ENCODE measurements around the gene CBFA2T2. TPM values are rescaled to one million over a fixed set of nuclear protein-coding genes. Genes with fewer than 3 reads are reported as not detected.
A peak's percentile ranks its signal among the peaks of the same experiment; 100 is the strongest.
"Not testable (repeated sequence)": the region's sequence is repeated elsewhere in the genome, so short reads cannot be mapped to it uniquely, and the experiment has no call there.

Gene CBFA2T2
- total and polyA plus RNA-seq, 4 experiments from 2014 or later = 16.5 to 43.4 (median 33.6) TPM

DNA sequence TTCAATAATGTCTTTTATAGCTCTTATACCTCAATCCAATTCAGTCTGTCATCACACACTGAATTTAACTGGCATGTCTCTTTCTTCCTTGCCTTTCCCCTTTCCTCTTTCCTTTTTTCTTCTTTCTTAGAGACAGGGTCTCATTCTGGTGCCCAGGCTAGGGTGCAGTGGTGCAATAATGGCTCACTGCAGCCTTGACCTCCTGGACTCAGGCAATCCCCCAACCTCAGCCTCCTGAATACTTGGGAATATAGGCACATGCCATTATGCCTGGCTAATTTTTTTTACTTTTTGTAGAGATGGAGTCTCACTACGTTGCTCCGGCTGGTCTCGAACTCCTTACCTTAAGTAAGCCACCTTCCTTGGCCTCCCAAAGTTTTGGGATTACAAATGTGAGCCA lies 65.9 kb downstream of the CBFA2T2 start:
- no peaks in the 10 kb centered on the region for H3K36me3 ChIP-seq (ENCODE audit: insufficient read depth, low read length)
- peak overlapping the region in 6 of 8 donors; percentile 40 to 80 (median 74) for H3K4me3 Mint-ChIP-seq
- POLR2A ChIA-PET (ENCODE audit: partially characterized antibody) = interaction anchor here (1.7 kb wide), 1 partner anchor 66 kb away, joined by 24 read pairs; the partner anchor contains the start of gene CBFA2T2
- H3K27me3 ChIP-seq (ENCODE audit: insufficient read depth, low read length) = no peaks in the 10 kb centered on the region
- no peaks in the 10 kb centered on the region for H3K9me3 ChIP-seq (ENCODE audit: control insufficient read depth in 1 of 2, low read length in 2 of 2)
- H3K27me3 Mint-ChIP-seq = no peaks in the 10 kb centered on the region
- peaks cover 18 to 20% of the 10 kb centered on the region in 2 donors for H3K36me3 Mint-ChIP-seq
- peaks cover 16 to 41% (median 23%) of the 10 kb centered on the region in 4 donors for H3K4me1 Mint-ChIP-seq
- no peaks in the 10 kb centered on the region for H3K9me3 Mint-ChIP-seq
- peak overlapping the region; percentile 91 to 99 (median 97) for H3K27ac Mint-ChIP-seq
- peak overlapping the region; percentile 76 for H3K27ac ChIP-seq (ENCODE audit: low read depth, low read length)
- intact Hi-C loops (cut with micrococcal nuclease) = loop anchor here (1.0 to 5.0 kb wide), 6 partner anchors 66 to 962 kb away; partner anchors contain the start of genes ACTL10, CHMP4B, DYNLRB1 and E2F1
- no peak overlapping the region for H3K4me3 ChIP-seq (ENCODE audit: low read length in 2 of 2)
- peak in 1 of 5 donors; percentile 11 for DNase-seq
- H3K4me1 ChIP-seq (ENCODE audit: insufficient read depth, low read length) = peaks cover 20% of the 10 kb centered on the region
- CTCF ChIA-PET (ENCODE audit: partially characterized antibody) = interaction anchor here (1.6 kb wide), 1 partner anchor 112 kb away, joined by 7 read pairs; no protein-coding TSS in a partner anchor

DNA sequence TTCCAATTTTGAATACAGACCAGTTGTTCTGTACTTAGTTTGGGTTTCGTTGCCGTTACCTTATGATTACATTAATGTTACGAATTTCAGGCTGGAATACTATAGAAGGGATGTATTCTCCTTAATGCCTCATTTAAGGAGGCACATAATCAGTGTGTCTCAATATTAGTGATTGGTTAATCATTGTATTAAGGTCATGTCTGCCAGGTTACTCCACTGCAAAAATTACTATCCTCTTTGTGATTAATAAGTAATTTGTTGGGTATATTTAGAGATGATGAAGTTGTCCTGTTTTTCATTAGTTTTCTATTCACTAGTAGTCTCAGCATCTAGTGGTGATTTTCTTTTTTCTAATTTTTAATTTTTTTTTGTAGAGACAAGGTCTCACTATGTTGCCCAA lies 66.3 kb downstream of the CBFA2T2 start:
- Mint-ChIP-seq H3K4me1 (peaks cover 16 to 41% (median 22%) of the 10 kb centered on the region in 4 donors), H3K9me3 (no peaks in the 10 kb centered on the region), H3K27me3 (no peaks in the 10 kb centered on the region), H3K27ac (peak overlapping the region; percentile 91 to 99 (median 97)), H3K4me3 (peak overlapping the region in 6 of 8 donors; percentile 40 to 80 (median 74)), H3K36me3 (peaks cover 16 to 18% of the 10 kb centered on the region in 2 donors)
- ChIA-PET POLR2A (ENCODE audit: partially characterized antibody) (interaction anchor here (1.7 kb wide), 1 partner anchor 66 kb away, joined by 24 read pairs; the partner anchor contains the start of gene CBFA2T2), CTCF (ENCODE audit: partially characterized antibody) (interaction anchor here (0.9 to 1.6 kb wide), 2 partner anchors 112 kb away, joined by 3 to 7 read pairs; no protein-coding TSS in a partner anchor)
- Histone ChIP-seq H3K36me3 (ENCODE audit: insufficient read depth, low read length) (no peaks in the 10 kb centered on the region), H3K9me3 (ENCODE audit: control insufficient read depth in 1 of 2, low read length in 2 of 2) (no peaks in the 10 kb centered on the region), H3K4me1 (ENCODE audit: insufficient read depth, low read length) (peaks cover 20% of the 10 kb centered on the region), H3K27ac (ENCODE audit: low read depth, low read length) (peak overlapping the region; percentile 76), H3K4me3 (ENCODE audit: low read length in 2 of 2) (no peak overlapping the region), H3K27me3 (ENCODE audit: insufficient read depth, low read length) (no peaks in the 10 kb centered on the region)
- intact Hi-C loops (cut with micrococcal nuclease) = loop anchor here (5.0 kb wide), 1 partner anchor 961 kb away; the partner anchor contains the start of gene DYNLRB1
- DNase-seq = no peak

DNA sequence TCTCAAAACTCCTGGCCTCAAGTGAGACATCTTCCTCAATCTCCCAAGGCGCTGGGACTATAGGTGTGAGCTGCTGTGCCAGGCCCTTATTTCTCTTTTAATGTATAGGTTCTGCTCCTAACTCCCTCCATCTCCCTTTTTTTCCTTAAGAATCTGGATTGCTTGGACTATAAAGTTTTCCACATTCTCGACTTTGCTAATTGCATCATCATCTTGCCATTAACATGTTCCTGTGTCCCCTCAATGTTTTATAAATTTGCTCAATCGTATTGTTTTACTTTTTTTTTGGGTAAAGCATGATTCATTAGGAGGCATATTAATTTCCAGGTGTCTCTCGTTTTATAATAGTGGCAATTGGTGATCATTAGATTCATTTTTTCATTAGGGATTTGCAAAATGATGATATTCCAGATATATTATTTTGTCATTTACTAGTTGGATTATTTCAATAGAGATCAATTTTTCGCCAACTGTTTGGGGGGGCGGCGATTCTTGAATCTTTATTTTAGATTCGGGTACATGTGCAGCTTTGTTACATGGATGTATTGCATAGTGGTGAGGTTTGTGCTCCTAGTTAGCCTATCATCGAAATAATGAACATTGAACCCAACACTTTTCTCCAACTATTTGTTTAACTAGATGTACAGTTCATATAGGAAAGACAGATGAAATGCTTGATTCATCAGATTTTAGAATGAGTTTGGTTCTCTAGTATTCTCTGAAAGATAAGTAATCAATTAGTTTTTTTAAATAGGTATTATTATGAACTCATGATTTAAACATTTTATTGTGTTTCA lies 68.7 kb downstream of the CBFA2T2 start:
- H3K4me1 ChIP-seq (ENCODE audit: insufficient read depth, low read length) = peaks cover 20% of the 10 kb centered on the region
- H3K4me3 Mint-ChIP-seq = no peak overlapping the region
- H3K27me3 Mint-ChIP-seq = no peaks in the 10 kb centered on the region
- H3K4me3 ChIP-seq (ENCODE audit: low read length in 2 of 2) = no peak overlapping the region
- ChIA-PET CTCF (ENCODE audit: partially characterized antibody) (interaction anchor here (0.6 to 1.4 kb wide), 3 partner anchors 11 to 104 kb away, joined by 3 to 5 read pairs (median 4); no protein-coding TSS in a partner anchor), POLR2A (ENCODE audit: partially characterized antibody) (no interaction called here)
- H3K36me3 Mint-ChIP-seq = peaks cover 11 to 14% of the 10 kb centered on the region in 2 donors
- no peak for DNase-seq
- H3K9me3 ChIP-seq (ENCODE audit: control insufficient read depth in 1 of 2, low read length in 2 of 2) = no peaks in the 10 kb centered on the region
- no peaks in the 10 kb centered on the region for H3K27me3 ChIP-seq (ENCODE audit: insufficient read depth, low read length)
- H3K4me1 Mint-ChIP-seq = peaks cover 15 to 33% (median 19%) of the 10 kb centered on the region in 4 donors
- H3K36me3 ChIP-seq (ENCODE audit: insufficient read depth, low read length) = no peaks in the 10 kb centered on the region
- H3K9me3 Mint-ChIP-seq = no peaks in the 10 kb centered on the region
- intact Hi-C loops (cut with micrococcal nuclease) = loop anchor here (5.0 kb wide), 1 partner anchor 959 kb away; the partner anchor contains the start of gene DYNLRB1
- H3K27ac ChIP-seq (ENCODE audit: low read depth, low read length) = no peak overlapping the region
- H3K27ac Mint-ChIP-seq = peak overlapping the region in 3 of 7 donors; percentile 10 to 77 (median 33)

DNA sequence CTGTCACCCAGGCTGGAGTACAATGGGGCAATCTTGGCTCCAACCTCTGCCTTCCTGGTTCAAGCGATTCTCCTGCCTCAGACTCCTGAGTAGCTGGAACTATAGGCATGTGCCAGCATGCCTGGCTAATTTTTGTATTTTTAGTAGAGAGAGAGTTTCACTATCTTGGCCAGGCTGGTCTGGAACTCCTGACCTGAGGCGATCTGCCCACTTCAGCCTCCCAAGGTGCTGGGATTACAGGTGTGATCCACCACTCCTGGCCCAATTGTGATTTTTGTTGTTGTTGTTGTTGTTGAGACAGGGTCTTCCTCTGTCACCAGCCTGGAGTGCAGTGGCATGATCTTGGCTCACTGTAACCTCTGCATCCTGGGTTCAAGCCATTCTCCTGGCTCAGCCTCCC lies 69.3 kb downstream of the CBFA2T2 start:
- POLR2A ChIA-PET (ENCODE audit: partially characterized antibody) = no interaction called here
- Histone ChIP-seq H3K4me1 (ENCODE audit: insufficient read depth, low read length) (peaks cover 15% of the 10 kb centered on the region), H3K27me3 (ENCODE audit: insufficient read depth, low read length) (no peaks in the 10 kb centered on the region), H3K36me3 (ENCODE audit: insufficient read depth, low read length) (no peaks in the 10 kb centered on the region), H3K9me3 (ENCODE audit: control insufficient read depth in 1 of 2, low read length in 2 of 2) (no peaks in the 10 kb centered on the region), H3K27ac (ENCODE audit: low read depth, low read length) (no peak overlapping the region), H3K4me3 (ENCODE audit: low read length in 2 of 2) (no peak overlapping the region)
- Mint-ChIP-seq H3K27ac (no peak overlapping the region), H3K4me1 (peaks cover 14 to 29% (median 20%) of the 10 kb centered on the region in 4 donors), H3K4me3 (no peak overlapping the region), H3K36me3 (peaks cover 11 to 14% of the 10 kb centered on the region in 2 donors), H3K9me3 (no peaks in the 10 kb centered on the region), H3K27me3 (no peaks in the 10 kb centered on the region)
- intact Hi-C loops (cut with micrococcal nuclease) = loop anchor here (5.0 kb wide), 1 partner anchor 958 kb away; the partner anchor contains the start of gene DYNLRB1
- DNase-seq = no peak
- CTCF ChIA-PET (ENCODE audit: partially characterized antibody) = interaction anchor here (1.0 to 1.4 kb wide), 2 partner anchors 10 to 109 kb away, joined by 4 to 5 read pairs; no protein-coding TSS in a partner anchor

DNA sequence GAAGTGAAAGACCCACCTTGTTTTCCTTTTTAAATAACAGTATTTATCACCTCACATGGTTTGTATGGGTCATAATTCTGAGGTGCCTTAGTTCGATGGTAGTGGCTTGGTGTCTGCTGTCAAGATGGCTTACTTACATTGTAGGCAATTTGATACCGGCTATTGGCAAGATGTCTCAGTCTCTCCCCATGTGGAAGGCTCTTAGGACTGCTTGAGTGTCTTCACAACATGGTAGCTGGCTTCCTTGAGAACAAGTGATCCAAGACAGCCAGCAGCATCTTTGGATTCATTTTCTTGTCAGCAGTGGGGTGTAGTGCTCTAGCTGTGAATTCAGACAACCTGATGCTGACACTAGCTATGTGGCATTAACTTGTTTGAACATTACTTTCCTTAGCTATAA lies 70.1 kb downstream of the CBFA2T2 start:
- CTCF ChIA-PET (ENCODE audit: partially characterized antibody) = interaction anchor here (1.0 to 1.4 kb wide), 2 partner anchors 9 to 108 kb away, joined by 4 to 5 read pairs; no protein-coding TSS in a partner anchor

DNA sequence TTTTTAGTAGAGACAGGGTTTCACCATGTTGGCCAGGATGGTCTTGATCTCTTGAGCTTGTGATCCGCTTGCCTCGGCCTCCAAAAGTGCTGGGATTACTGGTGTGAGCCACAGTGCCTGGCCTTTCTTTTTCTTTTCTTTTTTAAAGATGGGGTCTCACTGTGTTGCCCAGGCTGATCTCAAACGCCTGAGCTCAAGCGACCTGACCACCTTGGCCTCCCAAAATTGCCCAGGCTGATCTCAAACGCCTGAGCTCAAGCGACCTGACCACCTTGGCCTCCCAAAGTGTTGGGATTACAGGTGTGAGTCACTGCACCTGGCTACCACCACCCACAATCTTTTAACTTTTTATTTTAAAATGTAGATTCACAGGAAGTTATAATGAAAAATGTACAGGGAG lies 71.2 kb downstream of the CBFA2T2 start:
- H3K36me3 Mint-ChIP-seq = peaks cover 8 to 14% of the 10 kb centered on the region in 2 donors
- H3K9me3 Mint-ChIP-seq; H3K27ac ChIP-seq (ENCODE audit: low read depth, low read length); H3K4me3 ChIP-seq (ENCODE audit: low read length in 2 of 2); H3K9me3 ChIP-seq (ENCODE audit: control insufficient read depth in 1 of 2, low read length in 2 of 2); H3K27me3 ChIP-seq (ENCODE audit: insufficient read depth, low read length); DNase-seq; H3K4me1 ChIP-seq (ENCODE audit: insufficient read depth, low read length); H3K36me3 ChIP-seq (ENCODE audit: insufficient read depth, low read length); H3K4me3 Mint-ChIP-seq; H3K27ac Mint-ChIP-seq; H3K27me3 Mint-ChIP-seq; intact Hi-C loops (cut with micrococcal nuclease): not testable (repeated sequence)
- ChIA-PET POLR2A (ENCODE audit: partially characterized antibody) (interaction anchor here (0.6 kb wide), 1 partner anchor 23 kb away, joined by 3 read pairs; no protein-coding TSS in a partner anchor), CTCF (ENCODE audit: partially characterized antibody) (interaction anchor here (1.2 kb wide), 1 partner anchor 107 kb away, joined by 4 read pairs; no protein-coding TSS in a partner anchor)
- peaks cover 7 to 24% (median 15%) of the 10 kb centered on the region in 4 donors for H3K4me1 Mint-ChIP-seq

More for the DNA sequence above, 70.1 kb downstream of the CBFA2T2 start:
- H3K36me3 Mint-ChIP-seq = peaks cover 11 to 14% of the 10 kb centered on the region in 2 donors
- Histone ChIP-seq H3K36me3 (ENCODE audit: insufficient read depth, low read length) (no peaks in the 10 kb centered on the region), H3K4me1 (ENCODE audit: insufficient read depth, low read length) (peaks cover 11% of the 10 kb centered on the region), H3K9me3 (ENCODE audit: control insufficient read depth in 1 of 2, low read length in 2 of 2) (no peaks in the 10 kb centered on the region), H3K4me3 (ENCODE audit: low read length in 2 of 2) (no peak overlapping the region), H3K27ac (ENCODE audit: low read depth, low read length) (no peak overlapping the region), H3K27me3 (ENCODE audit: insufficient read depth, low read length) (no peaks in the 10 kb centered on the region)
- H3K27me3 Mint-ChIP-seq = no peaks in the 10 kb centered on the region
- H3K9me3 Mint-ChIP-seq = no peaks in the 10 kb centered on the region
- intact Hi-C loops (cut with micrococcal nuclease) = no loop called here
- POLR2A ChIA-PET (ENCODE audit: partially characterized antibody) = no interaction called here
- peaks cover 13 to 25% (median 19%) of the 10 kb centered on the region in 4 donors for H3K4me1 Mint-ChIP-seq
- H3K4me3 Mint-ChIP-seq = no peak overlapping the region
- DNase-seq = no peak
- H3K27ac Mint-ChIP-seq = peak overlapping the region in 1 of 7 donors; percentile 27

All from CD4-positive, alpha-beta memory T cell (primary cell).